GM18519 (cell line): ENCODE results near the gene CTNNA3.

Experiments
- ATAC-seq: cut with Tn5 transposase; IDR thresholded peaks from one replicate; pipeline ENCODE4 v1.9.1; 2021; ENCODE audit warnings: mild to moderate bottlenecking, moderate library complexity; ENCODE audit not compliant: unreplicated experiment, low FRiP score

CTNNA3 gene

GRCh38 chr10:65943451-65943850 lies 1752.5 kb downstream of the CTNNA3 start:
- ATAC-seq: no peak

GRCh38 chr10:65940816-65941662 lies 1755.0 kb downstream of the CTNNA3 start:
- no peak for ATAC-seq

GRCh38 chr10:65940105-65940504 lies 1755.9 kb downstream of the CTNNA3 start:
- no peak for ATAC-seq

GRCh38 chr10:65931291-65932070 lies 1764.5 kb downstream of the CTNNA3 start:
- no peak for ATAC-seq

GRCh38 chr10:65911151-65911835 lies 1784.7 kb downstream of the CTNNA3 start:
- ATAC-seq: no peak

- no peak for ATAC-seq
These were observed 1785.8 kb downstream of the CTNNA3 start for GRCh38 chr10:65910209-65910608.

- ATAC-seq: no peak
These were observed 1788.7 kb downstream of the CTNNA3 start for GRCh38 chr10:65907199-65907712.

GRCh38 chr10:65903620-65904019 lies 1792.4 kb downstream of the CTNNA3 start:
- ATAC-seq: no peak

- ATAC-seq: no peak
These were observed 1795.7 kb downstream of the CTNNA3 start for GRCh38 chr10:65900271-65900670.

GRCh38 chr10:65898055-65898454 lies 1797.9 kb downstream of the CTNNA3 start:
- no peak for ATAC-seq

- no peak for ATAC-seq
These were observed 1801.0 kb downstream of the CTNNA3 start for GRCh38 chr10:65894961-65895360.

- no peak for ATAC-seq
These were observed 1801.6 kb downstream of the CTNNA3 start for GRCh38 chr10:65894379-65894778.

GRCh38 chr10:65893676-65894075 lies 1802.3 kb downstream of the CTNNA3 start:
- no peak for ATAC-seq

GRCh38 chr10:65892284-65892683 lies 1803.7 kb downstream of the CTNNA3 start:
- no peak for ATAC-seq

- peak; percentile 91 for ATAC-seq
These were observed 1804.7 kb downstream of the CTNNA3 start for GRCh38 chr10:65891073-65891981.

GRCh38 chr10:65864529-65864928 lies 1831.5 kb downstream of the CTNNA3 start:
- no peak for ATAC-seq

- ATAC-seq: no peak
These were observed 1832.0 kb downstream of the CTNNA3 start for GRCh38 chr10:65864036-65864435.
